K562 (cell line): ENCODE data around the gene CTSW. TPM values are rescaled to one million over a fixed set of nuclear protein-coding genes. Genes with fewer than 3 reads are reported as not detected.

Experiments used
- ARID1B ChIP-seq: fragments of 450-650 bp; IDR thresholded peaks from 2 replicates; pipeline ENCODE4 v1.6.1; 2016; ENCODE audit warnings: antibody characterized with exemption, mild to moderate bottlenecking, inconsistent platforms
- BCL6 ChIP-seq: fragments of 250-450 bp; sonication (Bioruptor Pico); IDR thresholded peaks from 2 replicates; pipeline ENCODE4 v1.4.0; 2020
- CBX1 ChIP-seq: sonication (generic); IDR thresholded peaks from 2 replicates; pipeline ENCODE4 v1.6.1; 2016; ENCODE audit warnings: antibody characterized with exemption, low read depth, mild to moderate bottlenecking
- CBX8 ChIP-seq: fragments of 200-600 bp; sonication (generic); IDR thresholded peaks from 2 replicates; pipeline ENCODE4 v1.6.1; 2012; ENCODE audit warnings: borderline replicate concordance, mixed run types, low read depth, mild to moderate bottlenecking, moderate library complexity, mixed read lengths, low read length, control low read depth, inconsistent platforms; ENCODE audit not compliant: poor library complexity, severe bottlenecking; ENCODE audit errors: extremely low read depth
- CREBBP ChIP-seq: IDR thresholded peaks from one replicate; pipeline ENCODE4 v1.6.1; 2012; ENCODE audit warnings: low read depth, mild to moderate bottlenecking, control low read depth, inconsistent platforms, low read length
- ERF ChIP-seq: fragments of 450-650 bp; formaldehyde crosslinking; IDR thresholded peaks from 2 replicates; pipeline ENCODE4 v1.4.0; 2020; ENCODE audit warnings: mild to moderate bottlenecking, mixed read lengths
- ETV5 ChIP-seq: sonication (generic); formaldehyde crosslinking; IDR thresholded peaks from 2 replicates; pipeline ENCODE4 v1.4.0; 2020; ENCODE audit warnings: low read depth, mild to moderate bottlenecking, missing genetic modification reagents
- FIP1L1 ChIP-seq: fragments of 200-400 bp; formaldehyde crosslinking; IDR thresholded peaks from 2 replicates; pipeline ENCODE4 v1.6.1; 2018; ENCODE audit warnings: mild to moderate bottlenecking, low read depth, low read length; ENCODE audit not compliant: poor library complexity, severe bottlenecking
- GTF2E2 ChIP-seq: fragments of 200-800 bp; sonication (Bioruptor generic); IDR thresholded peaks from 2 replicates; pipeline ENCODE4 v1.6.1; 2016; ENCODE audit warnings: missing genetic modification characterization, missing compliant biosample characterization
- NBN ChIP-seq: fragments of 450-650 bp; IDR thresholded peaks from 2 replicates; pipeline ENCODE4 v1.6.1; 2016; ENCODE audit warnings: low read depth, mild to moderate bottlenecking
- PHF20 ChIP-seq: fragments of 450-650 bp; IDR thresholded peaks from 2 replicates; pipeline ENCODE4 v1.6.1; 2018; ENCODE audit not compliant: partially characterized antibody
- POLR3G ChIP-seq: IDR thresholded peaks from 2 replicates; pipeline ENCODE4 v1.6.1; 2011; ENCODE audit not compliant: insufficient read length, insufficient replicate concordance; ENCODE audit errors: extremely low read depth
- RBM22 ChIP-seq: fragments of 200-400 bp; formaldehyde crosslinking; IDR thresholded peaks from 2 replicates; pipeline ENCODE4 v1.6.1; 2018; ENCODE audit warnings: low read length, low read depth; ENCODE audit not compliant: poor library complexity, severe bottlenecking
- SMAD3 ChIP-seq: fragments of 450-650 bp; formaldehyde crosslinking; conservative IDR thresholded peaks from 2 replicates; pipeline ENCODE4 v1.4.0; 2020; ENCODE audit warnings: mild to moderate bottlenecking
- SPI1 ChIP-seq: IDR thresholded peaks from 2 replicates; pipeline ENCODE4 v1.6.1; 2011; ENCODE audit warnings: low read depth, low read length, control low read depth, borderline replicate concordance
- TSC22D4 ChIP-seq: fragments of 450-650 bp; IDR thresholded peaks from 2 replicates; pipeline ENCODE4 v1.6.1; 2016; ENCODE audit warnings: missing genetic modification characterization, missing biosample characterization, control low read depth
- ZNF445 ChIP-seq: fragments of 250-450 bp; sonication (Bioruptor Pico); IDR thresholded peaks from 2 replicates; pipeline ENCODE4 v1.4.0; 2020; ENCODE audit warnings: low read depth, mild to moderate bottlenecking, moderate library complexity
- ZNF766 ChIP-seq: fragments of 200-800 bp; sonication (Bioruptor generic); conservative IDR thresholded peaks from 2 replicates; pipeline ENCODE4 v1.6.1; 2016; ENCODE audit warnings: missing genetic modification characterization, missing compliant biosample characterization
- ZNF77 ChIP-seq: fragments of 250-450 bp; sonication (Bioruptor Pico); IDR thresholded peaks from 2 replicates; pipeline ENCODE4 v1.5.0; 2020
- polyA plus RNA-seq, 8 experiments: library from polyadenylated mRNA; depleted of rRNA in 4 of 8; stranded (reverse) in 5 of 8; unstranded in 3 of 8; fragments of >200 nt; fragmentation: Nextera tagmentation in 2 of 8; fragmentation: Illumina TruSeq in 1 of 8; extraction: Ambion mirVana in 2 of 8; extraction: Trizol in 1 of 8; gene quantifications; 2 replicates each; pipeline versions ENCODE4 v1.2.1 to v1.2.3, GENCODE V29; 2011 to 2014; ENCODE audit warnings: inconsistent platforms in 1 of 8, missing spikeins in 1 of 8
- total RNA-seq, 7 experiments: library from RNA; depleted of rRNA in 6 of 7; stranded (reverse); fragments of >200 nt in 6 of 7; fragmentation: Illumina TruSeq in 2 of 7; extraction: Trizol in 2 of 7; gene quantifications; 2 replicates each; pipeline versions ENCODE4 v1.2.1 to v1.2.3, GENCODE V29; 2011 to 2021; ENCODE audit warnings: low replicate concordance in 1 of 7
- TF ChIP-seq, protein P1 (sequence below): fragments of 450-650 bp; formaldehyde crosslinking; IDR thresholded peaks from 2 replicates; pipeline ENCODE4 v1.4.0; 2022; ENCODE audit warnings: missing genetic modification characterization
- TF ChIP-seq, protein P2 (sequence below): sonication (generic); formaldehyde crosslinking; IDR thresholded peaks from 2 replicates; pipeline ENCODE4 v1.9.0; 2022; ENCODE audit warnings: mild to moderate bottlenecking, missing genetic modification reagents
- TF ChIP-seq, protein P3 (sequence below): sonication (generic); formaldehyde crosslinking; IDR thresholded peaks from 2 replicates; pipeline ENCODE4 v1.8.0; 2022; ENCODE audit warnings: mild to moderate bottlenecking, missing genetic modification reagents

The CTSW gene
- total and polyA plus RNA-seq, 9 of the 15 experiments (the other 6 are each of a cell fraction or from before 2014, with no cell fraction given) = 0.04 TPM; not detected in 8

DNA sequence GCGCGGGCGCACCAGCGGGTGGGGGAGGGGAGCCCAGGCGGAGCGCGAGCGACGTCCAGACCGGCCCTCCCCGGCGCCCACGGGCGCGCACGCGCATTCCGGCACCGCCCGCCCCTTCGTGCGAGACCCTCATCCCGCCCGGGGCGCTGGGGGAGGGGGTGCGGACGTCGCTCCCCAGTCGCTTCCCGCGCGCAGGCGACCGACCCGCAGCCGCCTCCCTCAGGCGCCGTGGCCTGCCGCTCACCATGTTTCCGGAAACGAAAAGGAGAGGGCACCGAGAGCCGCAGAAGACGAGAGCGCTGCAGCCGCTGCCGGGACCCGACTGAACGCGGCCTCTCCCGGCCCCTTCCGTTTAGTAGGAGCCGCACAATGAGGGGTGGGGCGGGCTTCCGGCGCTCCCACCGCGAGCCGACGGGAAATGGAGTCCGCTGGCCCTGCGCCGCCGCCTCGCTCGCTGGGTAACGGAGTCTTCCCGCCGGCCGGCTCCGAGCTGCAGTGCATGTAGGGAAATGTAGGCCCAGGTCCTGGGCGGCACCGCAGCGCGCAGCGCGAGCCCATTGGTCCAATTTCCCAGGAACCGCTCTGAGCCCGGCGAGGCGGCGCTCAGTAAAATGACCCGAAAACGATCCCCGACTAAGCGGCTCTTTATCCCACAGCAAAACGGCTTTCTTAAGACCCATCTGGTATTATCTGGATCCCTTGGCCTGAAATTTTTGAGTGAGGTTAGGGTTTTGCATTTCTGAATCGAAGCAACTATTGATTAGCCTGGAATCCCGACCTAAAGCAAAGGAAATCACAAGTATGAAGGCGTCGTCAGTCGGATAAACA lies 21.6 kb upstream of the CTSW start, which contains the start of gene CFL1 (continued):
- TF ChIP-seq BCL6 (no peak), ZNF445 (CRISPR knock-in tag) (no peak), ZNF766 (CRISPR knock-in tag) (peak; percentile 91), ETV5 (no peak; the same call in 1 of the 2 replicates), FIP1L1 (peak; percentile 28), ERF (CRISPR knock-in tag) (peak; percentile 74), SMAD3 (CRISPR knock-in tag) (peak; percentile 61; the same call in 1 of the 2 replicates), SPI1 (no peak), RBM22 (peak; percentile 80), CBX1 (peak; percentile 90), NBN (no peak), GTF2E2 (tag) (peak; percentile 75; the same call in 1 of the 2 replicates), POLR3G (no peak), ZNF77 (CRISPR knock-in tag) (no peak), CBX8 (no peak), TSC22D4 (no peak), PHF20 (no peak), CREBBP (no peak), ARID1B (no peak)
- TF ChIP-seq, protein P1, sequence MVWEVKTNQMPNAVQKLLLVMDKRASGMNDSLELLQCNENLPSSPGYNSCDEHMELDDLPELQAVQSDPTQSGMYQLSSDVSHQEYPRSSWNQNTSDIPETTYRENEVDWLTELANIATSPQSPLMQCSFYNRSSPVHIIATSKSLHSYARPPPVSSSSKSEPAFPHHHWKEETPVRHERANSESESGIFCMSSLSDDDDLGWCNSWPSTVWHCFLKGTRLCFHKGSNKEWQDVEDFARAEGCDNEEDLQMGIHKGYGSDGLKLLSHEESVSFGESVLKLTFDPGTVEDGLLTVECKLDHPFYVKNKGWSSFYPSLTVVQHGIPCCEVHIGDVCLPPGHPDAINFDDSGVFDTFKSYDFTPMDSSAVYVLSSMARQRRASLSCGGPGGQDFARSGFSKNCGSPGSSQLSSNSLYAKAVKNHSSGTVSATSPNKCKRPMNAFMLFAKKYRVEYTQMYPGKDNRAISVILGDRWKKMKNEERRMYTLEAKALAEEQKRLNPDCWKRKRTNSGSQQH = peak; percentile 90; the same call in 1 of the 2 replicates
- TF ChIP-seq, protein P2, sequence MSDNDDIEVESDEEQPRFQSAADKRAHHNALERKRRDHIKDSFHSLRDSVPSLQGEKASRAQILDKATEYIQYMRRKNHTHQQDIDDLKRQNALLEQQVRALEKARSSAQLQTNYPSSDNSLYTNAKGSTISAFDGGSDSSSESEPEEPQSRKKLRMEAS (CRISPR knock-in tag) = peak; percentile 17
- TF ChIP-seq, protein P3, sequence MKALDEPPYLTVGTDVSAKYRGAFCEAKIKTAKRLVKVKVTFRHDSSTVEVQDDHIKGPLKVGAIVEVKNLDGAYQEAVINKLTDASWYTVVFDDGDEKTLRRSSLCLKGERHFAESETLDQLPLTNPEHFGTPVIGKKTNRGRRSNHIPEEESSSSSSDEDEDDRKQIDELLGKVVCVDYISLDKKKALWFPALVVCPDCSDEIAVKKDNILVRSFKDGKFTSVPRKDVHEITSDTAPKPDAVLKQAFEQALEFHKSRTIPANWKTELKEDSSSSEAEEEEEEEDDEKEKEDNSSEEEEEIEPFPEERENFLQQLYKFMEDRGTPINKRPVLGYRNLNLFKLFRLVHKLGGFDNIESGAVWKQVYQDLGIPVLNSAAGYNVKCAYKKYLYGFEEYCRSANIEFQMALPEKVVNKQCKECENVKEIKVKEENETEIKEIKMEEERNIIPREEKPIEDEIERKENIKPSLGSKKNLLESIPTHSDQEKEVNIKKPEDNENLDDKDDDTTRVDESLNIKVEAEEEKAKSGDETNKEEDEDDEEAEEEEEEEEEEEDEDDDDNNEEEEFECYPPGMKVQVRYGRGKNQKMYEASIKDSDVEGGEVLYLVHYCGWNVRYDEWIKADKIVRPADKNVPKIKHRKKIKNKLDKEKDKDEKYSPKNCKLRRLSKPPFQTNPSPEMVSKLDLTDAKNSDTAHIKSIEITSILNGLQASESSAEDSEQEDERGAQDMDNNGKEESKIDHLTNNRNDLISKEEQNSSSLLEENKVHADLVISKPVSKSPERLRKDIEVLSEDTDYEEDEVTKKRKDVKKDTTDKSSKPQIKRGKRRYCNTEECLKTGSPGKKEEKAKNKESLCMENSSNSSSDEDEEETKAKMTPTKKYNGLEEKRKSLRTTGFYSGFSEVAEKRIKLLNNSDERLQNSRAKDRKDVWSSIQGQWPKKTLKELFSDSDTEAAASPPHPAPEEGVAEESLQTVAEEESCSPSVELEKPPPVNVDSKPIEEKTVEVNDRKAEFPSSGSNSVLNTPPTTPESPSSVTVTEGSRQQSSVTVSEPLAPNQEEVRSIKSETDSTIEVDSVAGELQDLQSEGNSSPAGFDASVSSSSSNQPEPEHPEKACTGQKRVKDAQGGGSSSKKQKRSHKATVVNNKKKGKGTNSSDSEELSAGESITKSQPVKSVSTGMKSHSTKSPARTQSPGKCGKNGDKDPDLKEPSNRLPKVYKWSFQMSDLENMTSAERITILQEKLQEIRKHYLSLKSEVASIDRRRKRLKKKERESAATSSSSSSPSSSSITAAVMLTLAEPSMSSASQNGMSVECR (CRISPR knock-in tag) = peak; percentile 53
